Measurements from ENCODE around the gene SCPEP1.
A peak's percentile ranks its signal among the peaks of the same experiment; 100 is the strongest.
"Not testable (repeated sequence)": the region's sequence is repeated elsewhere in the genome, so short reads cannot be mapped to it uniquely, and the experiment has no call there.

Gene SCPEP1

DNA sequence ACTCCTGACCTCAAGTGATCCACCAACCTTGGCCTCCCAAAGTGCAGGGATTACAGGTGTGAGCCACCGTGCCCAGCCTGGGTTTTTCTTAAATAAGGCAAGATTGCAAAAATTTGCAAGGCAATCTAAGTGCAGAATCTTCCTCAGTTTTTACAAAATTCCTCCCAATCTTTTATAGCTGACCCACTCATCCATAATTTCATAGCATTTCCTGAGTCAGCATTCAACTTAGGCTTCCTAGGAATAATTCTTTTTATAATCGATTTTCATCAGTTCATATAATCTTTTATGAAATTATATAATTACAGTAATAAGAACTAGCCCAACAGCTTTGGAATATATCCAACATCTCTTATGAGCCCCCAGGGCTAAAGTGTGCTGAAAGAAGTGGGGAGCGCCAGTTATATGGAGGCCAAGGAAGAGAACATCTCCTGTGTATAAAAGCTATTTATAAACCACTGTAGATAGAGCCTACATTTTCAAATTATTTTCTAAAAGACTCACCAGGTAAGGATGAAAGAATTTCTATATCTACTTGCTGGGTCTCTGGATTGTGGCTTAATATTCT is 31.9 kb upstream of the SCPEP1 start:
- H3K4me1 Mint-ChIP-seq: no peaks in the 10 kb centered on the region
- no peak overlapping the region for H3K27ac Mint-ChIP-seq
- no peak for DNase-seq
- no peak for ATAC-seq
- no peaks in the 10 kb centered on the region for H3K9me3 Mint-ChIP-seq
- H3K36me3 Mint-ChIP-seq (ENCODE audit: low read depth): peaks cover 51% of the 10 kb centered on the region
- H3K4me3 Mint-ChIP-seq: no peak overlapping the region
- H3K27me3 Mint-ChIP-seq: no peaks in the 10 kb centered on the region

GRCh38 chr17:56947741-56948140 is 30.2 kb upstream of the SCPEP1 start:
- Mint-ChIP-seq H3K4me3 (no peak overlapping the region), H3K9me3 (no peaks in the 10 kb centered on the region), H3K36me3 (ENCODE audit: low read depth) (peaks cover 44% of the 10 kb centered on the region), H3K27me3 (no peaks in the 10 kb centered on the region), H3K27ac (no peak overlapping the region), H3K4me1 (no peaks in the 10 kb centered on the region)
- DNase-seq (no peak), ATAC-seq (no peak)

- H3K4me1 Mint-ChIP-seq: no peaks in the 10 kb centered on the region
Measured at GRCh38 chr17:56948491-56948890, 29.4 kb upstream of the SCPEP1 start.

DNA sequence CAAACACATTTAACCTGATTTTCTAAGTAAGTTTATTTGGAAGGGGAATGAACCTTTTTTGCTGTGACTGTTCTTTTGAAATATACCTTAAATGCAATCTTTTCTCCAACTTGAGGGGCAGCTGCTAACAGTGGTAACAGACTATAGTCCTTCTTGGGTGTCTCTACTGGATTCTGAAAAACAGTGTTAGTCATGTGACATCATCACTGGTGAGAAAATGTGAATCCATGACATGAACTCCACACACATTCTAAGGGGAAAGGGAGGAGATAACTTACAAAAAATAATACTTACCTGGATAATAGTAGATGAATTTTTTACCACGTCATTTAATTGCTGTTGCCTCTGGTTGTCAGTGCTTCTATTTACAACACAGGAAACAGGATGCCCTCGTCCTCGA is 28.3 kb upstream of the SCPEP1 start:
- Mint-ChIP-seq H3K4me3 (no peak overlapping the region), H3K36me3 (ENCODE audit: low read depth) (peaks cover 31% of the 10 kb centered on the region), H3K27ac (no peak overlapping the region), H3K4me1 (no peaks in the 10 kb centered on the region), H3K27me3 (no peaks in the 10 kb centered on the region), H3K9me3 (no peaks in the 10 kb centered on the region)
- ATAC-seq (no peak), DNase-seq (no peak)

More at GRCh38 chr17:56948491-56948890, 29.4 kb upstream of the SCPEP1 start:
- Mint-ChIP-seq H3K4me3 (no peak overlapping the region), H3K9me3 (no peaks in the 10 kb centered on the region), H3K36me3 (ENCODE audit: low read depth) (peaks cover 38% of the 10 kb centered on the region), H3K27ac (no peak overlapping the region), H3K27me3 (no peaks in the 10 kb centered on the region)
- ATAC-seq (no peak), DNase-seq (no peak)

DNA sequence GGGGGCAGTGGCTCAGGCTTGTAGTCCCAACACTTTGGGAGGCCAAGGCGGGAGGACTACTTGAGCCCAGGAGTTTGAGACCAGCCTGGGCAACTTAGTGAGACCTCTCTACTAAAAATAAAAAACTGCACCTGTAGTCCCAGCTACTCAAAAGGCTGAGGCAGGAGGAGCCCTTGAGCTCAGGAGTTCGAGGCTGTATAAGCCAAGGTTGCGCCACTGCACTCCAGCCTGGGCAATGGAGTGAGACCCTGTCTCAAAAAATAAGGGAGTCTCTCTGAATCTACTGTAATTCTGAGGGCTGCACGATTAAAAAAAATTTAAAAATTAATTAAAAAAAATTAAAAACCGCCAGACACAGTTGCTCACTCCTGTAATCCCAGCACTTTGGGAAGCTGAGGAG is 20.9 kb upstream of the SCPEP1 start:
- peaks cover 24% of the 10 kb centered on the region for H3K4me1 Mint-ChIP-seq
- ATAC-seq (no peak), DNase-seq (no peak)
- no peaks in the 10 kb centered on the region for H3K27me3 Mint-ChIP-seq
- H3K27ac Mint-ChIP-seq: no peak overlapping the region
- no peaks in the 10 kb centered on the region for H3K9me3 Mint-ChIP-seq
- no peak overlapping the region for H3K4me3 Mint-ChIP-seq
- no peaks in the 10 kb centered on the region for H3K36me3 Mint-ChIP-seq (ENCODE audit: low read depth)

DNA sequence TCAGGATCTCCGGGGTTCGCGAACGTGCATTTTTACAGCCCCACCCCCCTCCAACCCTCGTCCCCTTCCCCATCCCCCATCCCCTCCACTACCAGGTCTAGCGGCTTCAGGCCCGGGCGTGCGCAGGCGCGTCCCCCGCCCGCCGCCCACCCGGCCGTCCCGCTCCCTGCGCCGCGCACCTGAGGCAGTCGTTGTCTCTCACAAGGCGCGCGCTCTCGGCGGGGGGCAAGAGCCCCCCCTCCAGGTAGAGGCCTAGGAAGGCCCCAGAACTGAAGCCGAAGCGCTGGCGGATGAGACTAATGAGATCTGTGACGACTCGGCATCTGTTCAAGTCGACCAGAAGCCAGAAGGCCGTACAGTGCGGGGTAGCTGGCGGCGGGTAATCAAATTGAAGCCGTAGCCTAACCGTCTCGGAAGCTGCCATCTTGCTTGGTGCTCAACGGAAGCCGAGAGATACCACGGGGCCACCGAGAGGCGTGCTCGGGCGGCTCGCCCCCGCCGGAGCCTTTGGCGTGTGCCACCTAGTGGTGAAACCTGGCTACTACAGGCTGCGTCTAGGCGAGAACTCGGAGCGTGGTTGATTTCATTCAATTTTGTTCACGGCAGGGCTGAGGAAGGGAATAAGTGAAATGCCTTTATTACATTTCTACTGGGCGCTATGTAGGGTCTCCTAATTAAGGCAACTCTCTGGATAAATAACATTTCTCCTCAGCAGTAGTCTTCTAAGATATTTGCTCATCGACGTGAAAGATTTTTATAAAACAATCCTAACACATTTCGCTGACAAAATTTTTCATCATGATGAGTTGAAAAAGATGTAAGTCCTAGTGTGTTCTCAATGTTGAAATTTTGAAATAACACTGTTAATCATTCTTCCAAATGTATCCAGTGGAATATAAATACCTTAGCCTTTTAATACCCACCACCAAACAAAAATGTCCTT is 17.1 kb upstream of the SCPEP1 start, which contains the start of gene COIL:
Gene COIL (minus strand): TSS at position 455 of the 943 bp plus-strand sequence. CDS start 31 bp downstream, at position 424.
- Mint-ChIP-seq H3K4me1 (peaks cover 24% of the 10 kb centered on the region), H3K27me3 (no peaks in the 10 kb centered on the region), H3K4me3 (peak within 1 kb of the TSS; percentile 83), H3K27ac (peak within 1 kb of the TSS; percentile 87), H3K9me3 (no peaks in the 10 kb centered on the region), H3K36me3 (ENCODE audit: low read depth) (no peaks in the 10 kb centered on the region)
- DNase-seq (peak; percentile 96), ATAC-seq (peak; percentile 98)

DNA sequence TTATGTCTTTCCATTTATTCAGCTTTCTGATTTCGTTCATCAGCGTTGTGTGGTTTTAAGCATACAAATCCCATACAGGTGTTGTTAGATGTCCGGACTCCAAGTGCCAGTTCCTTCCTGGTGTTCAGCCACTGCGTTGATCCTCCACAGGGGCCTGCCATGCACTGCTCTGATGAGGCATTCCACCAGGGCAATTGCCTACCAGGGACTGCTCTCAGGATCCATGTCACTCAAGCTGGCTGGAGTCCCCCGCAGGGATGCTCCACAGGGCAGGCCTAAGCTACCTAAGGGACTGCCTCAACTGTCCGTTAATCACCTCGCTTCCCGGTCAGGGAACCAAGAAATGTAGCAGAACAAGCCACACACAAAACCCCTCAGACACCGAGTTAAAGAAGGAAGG is 12.7 kb upstream of the SCPEP1 start:
- H3K36me3 Mint-ChIP-seq (ENCODE audit: low read depth); ATAC-seq; DNase-seq; H3K27ac Mint-ChIP-seq; H3K4me1 Mint-ChIP-seq; H3K9me3 Mint-ChIP-seq; H3K4me3 Mint-ChIP-seq; H3K27me3 Mint-ChIP-seq: not testable (repeated sequence)

DNA sequence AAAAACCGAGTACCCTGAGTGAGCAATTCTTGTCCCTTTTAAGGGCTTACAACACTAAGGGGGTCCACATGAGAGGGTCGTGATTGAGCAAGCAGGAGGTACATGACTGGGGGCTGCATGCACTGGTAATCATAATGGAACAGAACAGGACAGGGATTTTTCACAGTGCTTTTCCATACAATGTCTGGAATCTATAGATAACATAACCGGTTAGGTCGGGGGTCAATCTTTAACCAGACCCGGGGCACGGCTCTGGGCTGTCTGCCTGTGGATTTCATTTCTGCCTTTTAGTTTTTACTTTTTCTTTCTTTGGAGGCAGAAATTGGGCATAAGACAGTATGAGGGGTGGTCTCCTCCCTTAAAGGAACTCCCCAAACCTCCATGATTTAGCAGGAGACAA is 12.2 kb upstream of the SCPEP1 start:
- not testable (repeated sequence) for H3K27ac Mint-ChIP-seq; H3K36me3 Mint-ChIP-seq (ENCODE audit: low read depth); ATAC-seq; H3K4me3 Mint-ChIP-seq; H3K9me3 Mint-ChIP-seq; H3K4me1 Mint-ChIP-seq; DNase-seq; H3K27me3 Mint-ChIP-seq

GRCh38 chr17:56966338-56966737 is 11.6 kb upstream of the SCPEP1 start:
- no peaks in the 10 kb centered on the region for H3K36me3 Mint-ChIP-seq (ENCODE audit: low read depth)
- ATAC-seq: no peak
- H3K27me3 Mint-ChIP-seq: peaks cover 3% of the 10 kb centered on the region
- no peak overlapping the region for H3K27ac Mint-ChIP-seq
- DNase-seq: no peak
- no peaks in the 10 kb centered on the region for H3K9me3 Mint-ChIP-seq
- H3K4me1 Mint-ChIP-seq: peaks cover under 1% of the 10 kb centered on the region
- no peak overlapping the region for H3K4me3 Mint-ChIP-seq

GRCh38 chr17:56970974-56971373 is 7.0 kb upstream of the SCPEP1 start:
- no peak for ATAC-seq
- Mint-ChIP-seq H3K4me3 (no peak overlapping the region), H3K27me3 (peaks cover 4% of the 10 kb centered on the region), H3K4me1 (no peaks in the 10 kb centered on the region), H3K9me3 (no peaks in the 10 kb centered on the region), H3K36me3 (ENCODE audit: low read depth) (no peaks in the 10 kb centered on the region), H3K27ac (no peak overlapping the region)
- DNase-seq: no peak

DNA sequence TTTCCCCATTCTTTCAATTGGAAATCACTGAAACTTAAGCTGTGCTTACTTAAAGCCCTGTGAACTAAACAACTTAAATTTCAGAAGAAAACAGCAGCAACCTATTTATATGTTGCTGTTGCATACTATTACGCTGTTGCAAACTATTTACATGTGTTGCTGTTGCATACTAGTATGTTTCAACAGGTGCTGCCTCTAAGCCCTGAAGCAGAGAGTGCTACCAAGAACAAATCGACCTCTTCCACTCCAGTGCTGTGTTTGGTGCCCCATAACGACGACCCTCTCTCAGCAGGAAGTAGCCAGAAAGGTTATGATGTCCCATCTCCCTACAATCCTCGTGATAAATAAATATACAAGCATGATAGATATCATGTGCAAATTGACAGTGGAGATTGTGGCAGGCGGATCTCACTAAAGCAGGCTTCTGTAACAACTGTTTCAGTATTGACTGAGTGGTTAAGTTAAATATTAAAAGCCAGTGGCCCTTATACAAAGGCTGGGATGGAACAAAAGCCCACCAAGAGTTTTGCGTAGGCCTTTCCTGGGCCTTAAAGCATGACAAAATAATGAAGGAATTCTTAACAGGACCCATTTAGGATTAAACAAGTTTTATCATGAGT is 5.7 kb upstream of the SCPEP1 start:
- DNase-seq: no peak
- Mint-ChIP-seq H3K4me3 (no peak overlapping the region), H3K27ac (no peak overlapping the region), H3K36me3 (ENCODE audit: low read depth) (no peaks in the 10 kb centered on the region), H3K4me1 (peaks cover 4% of the 10 kb centered on the region), H3K9me3 (no peaks in the 10 kb centered on the region), H3K27me3 (peaks cover 4% of the 10 kb centered on the region)
- no peak for ATAC-seq

- DNase-seq (no peak), ATAC-seq (no peak)
- H3K4me1 Mint-ChIP-seq: peaks cover 11% of the 10 kb centered on the region
- H3K27me3 Mint-ChIP-seq: peaks cover 4% of the 10 kb centered on the region
- no peak overlapping the region for H3K27ac Mint-ChIP-seq
- no peaks in the 10 kb centered on the region for H3K36me3 Mint-ChIP-seq (ENCODE audit: low read depth)
- no peaks in the 10 kb centered on the region for H3K9me3 Mint-ChIP-seq
- no peak overlapping the region for H3K4me3 Mint-ChIP-seq
Measured at GRCh38 chr17:56973520-56973919, 4.4 kb upstream of the SCPEP1 start.

DNA sequence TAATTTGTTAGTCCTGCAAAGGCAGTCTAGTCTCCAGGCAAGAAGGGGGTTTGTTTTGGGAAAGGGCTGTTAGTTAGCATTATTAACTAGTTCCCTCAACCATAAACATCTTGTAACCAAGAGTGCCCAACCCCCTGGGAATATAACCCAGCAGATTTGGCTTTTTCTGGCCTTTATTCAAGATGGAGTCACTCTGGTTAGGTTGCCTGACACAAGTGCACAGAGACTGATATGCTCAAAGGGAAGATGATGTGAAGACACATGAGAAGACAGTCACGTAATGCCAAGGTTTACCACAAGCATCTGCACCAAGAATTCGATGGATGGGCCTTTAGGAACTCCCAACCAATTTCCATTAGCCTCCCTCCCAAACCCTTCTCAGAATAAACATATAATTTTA is 3.9 kb upstream of the SCPEP1 start:
- peaks cover 17% of the 10 kb centered on the region for H3K4me1 Mint-ChIP-seq
- H3K27me3 Mint-ChIP-seq: peaks cover 4% of the 10 kb centered on the region
- no peak overlapping the region for H3K4me3 Mint-ChIP-seq
- ATAC-seq (no peak), DNase-seq (no peak)
- no peak overlapping the region for H3K27ac Mint-ChIP-seq
- no peaks in the 10 kb centered on the region for H3K9me3 Mint-ChIP-seq
- H3K36me3 Mint-ChIP-seq (ENCODE audit: low read depth): no peaks in the 10 kb centered on the region

GRCh38 chr17:56975656-56976055 is 2.3 kb upstream of the SCPEP1 start:
- Mint-ChIP-seq H3K27ac (no peak overlapping the region), H3K27me3 (peaks cover 2% of the 10 kb centered on the region), H3K9me3 (no peaks in the 10 kb centered on the region), H3K36me3 (ENCODE audit: low read depth) (no peaks in the 10 kb centered on the region), H3K4me3 (no peak overlapping the region), H3K4me1 (peaks cover 20% of the 10 kb centered on the region)
- DNase-seq (no peak), ATAC-seq (no peak)
